DND-41 (cell line): ENCODE measurements around the gene GSTM3.

Source experiments
- CTCF ChIP-seq: IDR thresholded peaks from 2 replicates; pipeline ENCODE4 v1.5.1; 2012; ENCODE audit warnings: borderline replicate concordance, low read length, moderate library complexity, mild to moderate bottlenecking; ENCODE audit not compliant: poor library complexity, severe bottlenecking; ENCODE audit errors: extremely low read depth
- EZH2 ChIP-seq: IDR thresholded peaks from 3 replicates; pipeline ENCODE4 v1.6.1; 2012; ENCODE audit warnings: borderline replicate concordance, low read depth, mild to moderate bottlenecking, moderate library complexity, low read length, inconsistent platforms; ENCODE audit not compliant: severe bottlenecking

GRCh38 chr1:109763646-109764415, 23.0 kb upstream of the GSTM3 start, which contains the start of gene EPS8L3:
- TF ChIP-seq CTCF (no peak), EZH2 (no peak)
